HepG2 (cell line): Measurements from ENCODE around the gene MOXD1. TPM values are rescaled to one million over a fixed set of nuclear protein-coding genes. Genes with fewer than 3 reads are reported as not detected.
A peak's percentile ranks its signal among the peaks of the same experiment; 100 is the strongest.

Experiments used
- ATAC-seq: fragments of 200-7000 bp; cut with Tn5 transposase; 3 replicates; pipeline ENCODE4 v1.9.1; 2020; ENCODE audit warnings: mild to moderate bottlenecking, moderate library complexity
- BruUV-seq: library from RNA; stranded (reverse); fragments of 400-500 nt; replicated peaks from 2 replicates; lab custom pipeline; 2021; lab: Mats Ljungman, UMichigan
- CTCF ChIA-PET: fragments of 300-600 bp; formaldehyde crosslinking; extraction: SDS; loops from one replicate; lab custom pipeline; 2021; ENCODE audit warnings: low total read pairs, inconsistent platforms, low intra/inter-chr PET ratio; lab: Yijun Ruan, JAX
- POLR2A ChIA-PET: fragments of 350-600 bp; sonication (Branson Sonifier 250); formaldehyde crosslinking; loops from one replicate; lab custom pipeline; 2020; ENCODE audit warnings: antibody characterized with exemption, inconsistent platforms; lab: Yijun Ruan, JAX
- DNase-seq: peaks from one replicate; pipeline ENCODE4 v3.0.0-alpha.2; 2015; ENCODE audit warnings: low spot score
- FAIRE-seq: peaks from 3 replicates; lab custom pipeline; 2011; peaks lifted over from hg19 to GRCh38; lab: Jason Lieb, UNC
- H2AFZ ChIP-seq: one replicate; pipeline ENCODE4 v1.6.1; 2011; ENCODE audit warnings: low read length, inconsistent platforms
- H3K27ac ChIP-seq: fragments of 300-600 bp; 3 replicates; pipeline ENCODE4 v1.8.0; 2011; ENCODE audit warnings: mixed run types, mild to moderate bottlenecking, mixed read lengths, low read length, inconsistent platforms; ENCODE audit not compliant: insufficient read depth; ENCODE audit errors: extremely low read length
- H3K27me3 ChIP-seq, 2 experiments: fragments of 200-600 bp in 1 of 2; 2 replicates in 1 of 2; 3 replicates in 1 of 2; pipeline versions ENCODE4 v1.6.0 to v1.8.0; 2011; ENCODE audit warnings: low read length in 2 of 2, mild to moderate bottlenecking in 2 of 2, moderate library complexity in 2 of 2, inconsistent platforms in 1 of 2; ENCODE audit not compliant: insufficient read depth in 2 of 2, control insufficient read depth in 1 of 2
- H3K36me3 ChIP-seq, 2 experiments: fragments of 200-600 bp in 1 of 2; replicated peaks in 1 of 2; 2 replicates in 1 of 2; 3 replicates in 1 of 2; pipeline versions ENCODE4 v1.5.1 to v1.8.0; 2011; ENCODE audit warnings: low read length in 2 of 2, inconsistent platforms in 1 of 2; ENCODE audit not compliant: insufficient read depth in 2 of 2, control insufficient read depth in 1 of 2
- H3K4me1 ChIP-seq: 2 replicates; pipeline ENCODE4 v1.5.1; 2012; ENCODE audit warnings: low read length, inconsistent platforms; ENCODE audit not compliant: insufficient read depth
- H3K4me2 ChIP-seq: 2 replicates; pipeline ENCODE4 v1.6.0; 2011; ENCODE audit warnings: low read depth, low read length, inconsistent platforms
- H3K4me3 ChIP-seq, 3 experiments: fragments of 200-600 bp in 1 of 3; sonication (generic), shearing (Covaris generic) in 1 of 3; replicated peaks in 1 of 3; 2 replicates each; pipeline ENCODE4 v1.5.1; 2011 to 2016; ENCODE audit warnings: low read length in 3 of 3, inconsistent platforms in 2 of 3, low read depth in 2 of 3, mild to moderate bottlenecking in 2 of 3, control low read depth in 1 of 3, mixed read lengths in 1 of 3; ENCODE audit not compliant: insufficient read depth in 1 of 3
- H3K79me2 ChIP-seq: one replicate; pipeline ENCODE4 v1.6.1; 2011; ENCODE audit warnings: low read length, inconsistent platforms; ENCODE audit not compliant: insufficient read depth
- H3K9ac ChIP-seq: 2 replicates; pipeline ENCODE4 v1.6.0; 2011; ENCODE audit warnings: mild to moderate bottlenecking, low read depth, low read length, inconsistent platforms; ENCODE audit not compliant: insufficient read depth
- H3K9me3 ChIP-seq: 2 replicates; pipeline ENCODE4 v1.5.1; 2012; ENCODE audit warnings: mild to moderate bottlenecking, low read length
- H4K20me1 ChIP-seq: 2 replicates; pipeline ENCODE4 v1.6.0; 2011; ENCODE audit warnings: inconsistent platforms, mild to moderate bottlenecking, low read length, moderate library complexity; ENCODE audit not compliant: insufficient read depth
- ARHGAP35 ChIP-seq: sonication (generic); formaldehyde crosslinking; IDR thresholded peaks from 2 replicates; pipeline ENCODE4 v1.9.0; 2022; ENCODE audit warnings: mild to moderate bottlenecking, inconsistent platforms, moderate library complexity, missing genetic modification reagents, borderline replicate concordance
- BATF2 ChIP-seq: sonication (generic); formaldehyde crosslinking; IDR thresholded peaks from 2 replicates; pipeline ENCODE4 v1.8.0; 2022; ENCODE audit warnings: mild to moderate bottlenecking, missing genetic modification reagents, moderate library complexity
- GABPA ChIP-seq, 2 experiments: IDR thresholded peaks; 2 replicates each; pipeline ENCODE4 v1.6.1; 2011 to 2016; ENCODE audit warnings: low read depth in 2 of 2, low read length in 1 of 2, missing biosample characterization in 1 of 2, missing genetic modification characterization in 1 of 2
- HOXA5 ChIP-seq: sonication (generic); formaldehyde crosslinking; IDR thresholded peaks from 2 replicates; pipeline ENCODE4 v1.4.0; 2020; ENCODE audit warnings: missing genetic modification reagents
- KDM2A ChIP-seq: sonication (generic); formaldehyde crosslinking; IDR thresholded peaks from 2 replicates; pipeline ENCODE4 v1.4.0; 2020; ENCODE audit warnings: low read depth, missing genetic modification reagents, borderline replicate concordance
- SETDB1 ChIP-seq: sonication (generic); formaldehyde crosslinking; IDR thresholded peaks from 2 replicates; pipeline ENCODE4 v1.5.1; 2020; ENCODE audit warnings: missing genetic modification reagents, mild to moderate bottlenecking, borderline replicate concordance
- SKI ChIP-seq: fragments of 450-650 bp; IDR thresholded peaks from one replicate; pipeline ENCODE4 v1.6.1; 2018; ENCODE audit warnings: mild to moderate bottlenecking; ENCODE audit not compliant: partially characterized antibody
- SUZ12 ChIP-seq: fragments of 150-350 bp; IDR thresholded peaks from 2 replicates; pipeline ENCODE4 v1.6.1; 2014; ENCODE audit warnings: low read depth, low read length
- ZMYM3 ChIP-seq: sonication (generic); formaldehyde crosslinking; IDR thresholded peaks from 2 replicates; pipeline ENCODE4 v1.5.1; 2020; ENCODE audit warnings: mild to moderate bottlenecking, missing genetic modification reagents
- ZNF121 ChIP-seq: sonication (generic); formaldehyde crosslinking; IDR thresholded peaks from 2 replicates; pipeline ENCODE4 v1.5.0; 2020; ENCODE audit warnings: mild to moderate bottlenecking, missing genetic modification reagents
- ZNF282 ChIP-seq: fragments of 450-650 bp; IDR thresholded peaks from 2 replicates; pipeline ENCODE4 v1.6.1; 2018; ENCODE audit not compliant: partially characterized antibody
- ZNF468 ChIP-seq: sonication (generic); formaldehyde crosslinking; IDR thresholded peaks from 2 replicates; pipeline ENCODE4 v1.8.0; 2022; ENCODE audit warnings: mild to moderate bottlenecking, moderate library complexity, missing genetic modification reagents
- ZNF572 ChIP-seq: sonication (generic); formaldehyde crosslinking; IDR thresholded peaks from 2 replicates; pipeline ENCODE4 v1.5.1; 2020; ENCODE audit warnings: mild to moderate bottlenecking, missing genetic modification reagents
- ZNF616 ChIP-seq: sonication (generic); formaldehyde crosslinking; IDR thresholded peaks from 2 replicates; pipeline ENCODE4 v1.5.0; 2020; ENCODE audit warnings: low read depth, mild to moderate bottlenecking, missing genetic modification reagents
- ZNF800 ChIP-seq: sonication (generic); formaldehyde crosslinking; IDR thresholded peaks from 2 replicates; pipeline ENCODE4 v1.4.0; 2020; ENCODE audit warnings: missing genetic modification reagents
- WGBS: methylation state at CpG from one replicate; pipeline ENCODE4 v1.1.6; 2017; ENCODE audit warnings: low lambda C conversion rate; 5-methylcytosine and 5-hydroxymethylcytosine counted together
- in situ Hi-C: cut with HindIII; loops from 2 replicates; pipeline ENCODE4 v1.10.0; 2017; ENCODE audit warnings: low pct_unique_long_range_greater_than_20kb; ENCODE audit not compliant: extremely low pct_ligation_motif_present
- intact Hi-C: fragments of 100-400 bp; cut with micrococcal nuclease; formaldehyde crosslinking; loops from one replicate; pipeline ENCODE4 v1.10.0; 2022; ENCODE audit not compliant: unreplicated experiment
- polyA plus RNA-seq, 8 experiments: library from polyadenylated mRNA; depleted of rRNA in 3 of 8; stranded (reverse) in 7 of 8; unstranded in 1 of 8; fragments of >200 nt; fragmentation: Illumina TruSeq in 4 of 8; extraction: Trizol in 4 of 8; gene quantifications; 2 replicates each; pipeline versions ENCODE4 v1.2.1 to v1.2.3, GENCODE V29; 2011 to 2016; ENCODE audit warnings: low read depth in 4 of 8, missing spikeins in 1 of 8, mixed read lengths in 1 of 8; ENCODE audit not compliant: insufficient read depth in 1 of 8
- total RNA-seq, 5 experiments: library from RNA; depleted of rRNA; stranded (reverse); fragments of >200 nt; fragmentation: Illumina TruSeq; extraction: Trizol; gene quantifications; 2 replicates each; pipeline ENCODE4 v1.2.3, GENCODE V29; 2016; ENCODE audit warnings: low read depth in 1 of 5
- TF ChIP-seq, protein P1 (sequence below): sonication (generic); formaldehyde crosslinking; IDR thresholded peaks from 2 replicates; pipeline ENCODE4; 2020; ENCODE audit warnings: missing genetic modification reagents, mild to moderate bottlenecking, borderline replicate concordance

Gene MOXD1
- total and polyA plus RNA-seq, 2 of the 13 experiments (the other 11 are each of a cell fraction or from before 2014, with no cell fraction given) = 0.03 TPM; not detected in 1

DNA sequence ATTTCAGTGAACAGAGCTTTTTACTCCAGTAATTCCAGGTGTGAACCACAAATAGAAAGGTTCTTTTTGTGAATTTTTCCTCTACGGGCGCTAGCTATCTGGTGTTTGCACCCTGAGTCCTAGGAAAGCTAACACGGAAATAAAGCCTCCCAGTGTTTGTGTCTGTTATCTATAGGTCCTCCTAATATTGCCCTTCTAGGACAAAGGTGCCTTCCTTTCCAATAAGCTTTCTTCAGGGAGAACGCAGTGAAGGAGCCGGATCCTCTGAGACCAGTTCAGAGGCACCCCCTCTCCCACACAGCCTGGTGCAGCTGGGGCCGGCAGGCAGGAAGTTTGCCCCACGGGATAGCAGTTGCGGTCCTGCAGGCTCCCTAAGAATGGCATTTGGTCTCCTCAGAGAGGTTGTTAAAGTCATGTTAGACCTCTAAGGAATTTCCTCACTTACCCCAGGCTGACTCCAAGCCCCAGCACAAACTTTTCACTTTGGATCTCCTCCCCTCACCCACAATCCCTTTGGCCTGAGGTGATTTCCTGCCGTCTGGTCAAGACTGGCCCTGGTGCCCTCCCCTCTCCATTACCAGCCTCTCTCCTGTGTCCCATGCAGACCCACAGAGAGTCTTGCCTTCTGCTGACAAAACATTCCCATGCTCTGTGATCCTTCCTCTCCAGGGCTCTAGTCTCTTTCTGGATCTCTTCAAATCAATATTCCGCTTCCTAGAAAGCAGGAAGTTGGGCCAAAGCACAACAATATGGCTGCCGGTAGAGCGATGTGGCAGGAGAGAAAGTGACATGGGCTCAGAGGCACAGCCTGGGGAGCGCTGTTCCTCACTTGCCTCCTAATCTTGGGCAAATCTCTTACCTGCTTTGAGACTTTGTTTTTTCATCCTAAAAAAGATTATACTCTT is 126.0 kb downstream of the MOXD1 start (continued):
- TF ChIP-seq BATF2 (CRISPR knock-in tag) (no peak), SKI (no peak), ZMYM3 (CRISPR knock-in tag) (no peak), ZNF616 (CRISPR knock-in tag) (no peak), HOXA5 (no peak), GABPA (IDR thresholded peaks at IDR 0.05; ENCODE audit: low read depth, low read length) (no peak), GABPA (CRISPR knock-in tag; IDR thresholded peaks at IDR 0.05; ENCODE audit: low read depth) (peak; percentile 35; the same call in 1 of the 2 replicates), SUZ12 (no peak)
- TF ChIP-seq, all 625 proteins: peak for 3

- POLR2A ChIA-PET = no interaction called here
- 27% methylated on average over 10 of the region's 10 CpGs for WGBS
- DNase-seq (no peak), FAIRE-seq (no peak), ATAC-seq (no peak)
- H2AFZ ChIP-seq = no peak overlapping the region
- no peaks in the 10 kb centered on the region for H3K79me2 ChIP-seq
- H3K27me3 ChIP-seq = peaks cover 6 to 22% of the 10 kb centered on the region in 2 experiments; a peak in 4 of 5 replicates
- H3K4me1 ChIP-seq = no peaks in the 10 kb centered on the region
- no TSS peak for BruUV-seq
- H3K4me2 ChIP-seq = no peak overlapping the region
- no peak overlapping the region for H3K27ac ChIP-seq
- H3K4me3 ChIP-seq = no peak overlapping the region
- intact Hi-C loops (no loop called here), in situ Hi-C loops (no loop called here)
- CTCF ChIA-PET = no interaction called here
- H3K9ac ChIP-seq = no peak overlapping the region
- H3K36me3 ChIP-seq = no peaks in the 10 kb centered on the region
- H4K20me1 ChIP-seq = no peaks in the 10 kb centered on the region
- no peaks in the 10 kb centered on the region for H3K9me3 ChIP-seq
- TF ChIP-seq ZNF800 (CRISPR knock-in tag) = no peak
- TF ChIP-seq KDM2A (CRISPR knock-in tag) = no peak
- TF ChIP-seq ARHGAP35 (CRISPR knock-in tag) = no peak
- TF ChIP-seq SETDB1 = no peak
- TF ChIP-seq ZNF282 = no peak
- no peak for TF ChIP-seq ZNF468 (CRISPR knock-in tag)
- no peak for TF ChIP-seq ZNF121 (CRISPR knock-in tag)
- TF ChIP-seq, protein P1, sequence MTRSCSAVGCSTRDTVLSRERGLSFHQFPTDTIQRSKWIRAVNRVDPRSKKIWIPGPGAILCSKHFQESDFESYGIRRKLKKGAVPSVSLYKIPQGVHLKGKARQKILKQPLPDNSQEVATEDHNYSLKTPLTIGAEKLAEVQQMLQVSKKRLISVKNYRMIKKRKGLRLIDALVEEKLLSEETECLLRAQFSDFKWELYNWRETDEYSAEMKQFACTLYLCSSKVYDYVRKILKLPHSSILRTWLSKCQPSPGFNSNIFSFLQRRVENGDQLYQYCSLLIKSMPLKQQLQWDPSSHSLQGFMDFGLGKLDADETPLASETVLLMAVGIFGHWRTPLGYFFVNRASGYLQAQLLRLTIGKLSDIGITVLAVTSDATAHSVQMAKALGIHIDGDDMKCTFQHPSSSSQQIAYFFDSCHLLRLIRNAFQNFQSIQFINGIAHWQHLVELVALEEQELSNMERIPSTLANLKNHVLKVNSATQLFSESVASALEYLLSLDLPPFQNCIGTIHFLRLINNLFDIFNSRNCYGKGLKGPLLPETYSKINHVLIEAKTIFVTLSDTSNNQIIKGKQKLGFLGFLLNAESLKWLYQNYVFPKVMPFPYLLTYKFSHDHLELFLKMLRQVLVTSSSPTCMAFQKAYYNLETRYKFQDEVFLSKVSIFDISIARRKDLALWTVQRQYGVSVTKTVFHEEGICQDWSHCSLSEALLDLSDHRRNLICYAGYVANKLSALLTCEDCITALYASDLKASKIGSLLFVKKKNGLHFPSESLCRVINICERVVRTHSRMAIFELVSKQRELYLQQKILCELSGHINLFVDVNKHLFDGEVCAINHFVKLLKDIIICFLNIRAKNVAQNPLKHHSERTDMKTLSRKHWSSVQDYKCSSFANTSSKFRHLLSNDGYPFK = no peak
- TF ChIP-seq ZNF572 (CRISPR knock-in tag) = no peak
Measured at GRCh38 chr6:132272776-132273175, 128.5 kb downstream of the MOXD1 start.
